HG03159 (cell line): ENCODE data around the gene KIF21A.

ENCODE experiments used
- ATAC-seq: cut with Tn5 transposase; IDR thresholded peaks from one replicate; pipeline ENCODE4 v1.9.1; 2021; ENCODE audit warnings: mild to moderate bottlenecking, moderate library complexity; ENCODE audit not compliant: unreplicated experiment

Gene KIF21A

DNA sequence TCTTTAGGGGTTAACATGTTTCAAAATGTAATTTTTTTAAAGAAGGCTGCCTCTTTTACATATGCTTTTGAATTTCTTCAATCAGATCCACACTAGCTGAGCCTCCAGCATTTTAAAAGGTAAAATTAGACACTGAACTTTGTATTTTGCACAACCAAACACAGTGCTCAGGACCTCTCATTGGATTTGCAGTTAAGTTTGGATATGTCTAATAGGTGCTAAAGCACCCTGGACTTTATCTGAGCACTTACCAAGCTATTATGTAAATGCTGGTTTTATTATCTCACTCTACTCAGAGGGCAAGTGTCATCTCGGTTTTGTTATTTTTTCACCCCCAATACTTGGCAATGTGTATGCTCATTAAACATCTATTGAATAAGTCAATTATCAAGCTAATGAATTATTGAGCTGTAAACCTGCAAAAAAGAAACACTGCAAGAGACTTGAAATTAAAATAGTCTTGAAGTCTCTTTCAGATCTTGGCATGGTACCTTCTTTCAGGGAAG lies 150.7 kb downstream of the KIF21A start:
- ATAC-seq = no peak

DNA sequence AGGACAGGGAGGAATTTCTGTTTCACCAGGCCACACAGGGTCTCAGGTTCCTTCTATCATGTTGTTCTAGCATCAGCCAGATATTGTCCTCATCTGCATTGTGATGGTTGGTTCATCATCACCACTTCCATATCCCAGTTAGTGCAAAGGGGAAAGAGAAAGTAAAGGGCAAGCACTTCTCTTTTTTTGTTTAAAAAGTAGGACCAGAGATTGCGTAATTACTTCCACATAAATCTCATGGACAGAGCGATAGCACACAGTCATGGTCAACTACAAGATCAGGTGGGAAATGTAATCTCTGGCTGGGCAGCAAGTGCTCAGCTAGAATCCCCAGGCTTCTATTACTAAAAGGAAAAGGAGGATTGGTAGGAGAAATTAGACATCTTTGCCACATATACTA lies 155.1 kb downstream of the KIF21A start:
- no peak for ATAC-seq

- no peak for ATAC-seq
Observed at GRCh38 chr12:39287409-39287808, 155.5 kb downstream of the KIF21A start.

GRCh38 chr12:39278426-39278825 lies 164.5 kb downstream of the KIF21A start:
- no peak for ATAC-seq

DNA sequence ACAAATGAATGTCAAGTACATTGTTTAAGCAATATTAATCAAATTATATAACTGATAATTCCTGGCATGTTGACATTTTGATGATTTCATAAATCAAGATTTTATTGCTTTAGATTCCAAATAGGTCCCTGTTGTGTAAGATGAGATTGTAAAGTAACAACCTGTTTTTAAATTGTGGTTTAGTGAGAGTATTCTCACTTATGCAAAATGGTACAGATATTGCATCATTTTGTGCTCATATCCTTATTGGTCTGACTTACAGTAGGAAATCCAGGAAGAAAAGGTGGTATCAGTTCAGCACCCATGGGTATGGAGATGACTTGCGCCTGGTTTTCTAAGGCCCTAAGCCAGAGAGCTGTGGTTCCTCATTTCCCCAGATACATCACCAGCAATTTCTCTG lies 165.5 kb downstream of the KIF21A start:
- ATAC-seq = no peak

- ATAC-seq = no peak
Observed at GRCh38 chr12:39275846-39276245, 167.1 kb downstream of the KIF21A start.

- ATAC-seq = no peak
Observed at GRCh38 chr12:39272871-39273655, 169.9 kb downstream of the KIF21A start.

- no peak for ATAC-seq
Observed at GRCh38 chr12:39269492-39269891, 173.4 kb downstream of the KIF21A start.

DNA sequence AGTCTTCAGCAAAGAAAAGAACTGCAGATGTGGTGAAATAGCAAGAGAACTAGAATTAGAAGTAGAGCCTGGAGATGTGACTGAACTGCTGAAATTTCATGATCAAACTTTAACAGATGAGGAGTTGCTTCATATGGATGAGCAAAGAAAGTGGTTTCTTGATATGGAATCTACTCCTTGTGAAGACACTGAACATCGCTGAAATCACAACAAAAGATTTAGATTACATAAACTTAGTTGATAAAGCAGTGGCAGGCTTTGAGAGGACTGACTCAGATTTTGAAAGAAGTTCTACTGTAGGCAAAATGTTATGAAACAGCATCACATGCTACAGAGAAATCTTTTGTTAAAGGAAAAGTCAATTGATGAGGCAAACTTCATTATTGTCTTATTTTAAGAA lies 175.0 kb downstream of the KIF21A start:
- no peak for ATAC-seq

GRCh38 chr12:39252628-39253027 lies 190.3 kb downstream of the KIF21A start:
- no peak for ATAC-seq
